Esophagus muscularis mucosa (tissue), 4 donors: Measurements from ENCODE around the gene NUP85. TPM values are rescaled to one million over a fixed set of nuclear protein-coding genes. Genes with fewer than 3 reads are reported as not detected.

Source experiments
- DNase-seq: peaks from one replicate; pipeline ENCODE4 v3.0.0-alpha.2; 2017; ENCODE audit errors: extremely low spot score
- H3K27ac ChIP-seq, 4 donors: fragments of 200-600 bp; sonication (generic); replicated peaks in 1 of 4; 1 replicate in 3 of 4; 2 replicates in 1 of 4; pipeline ENCODE4 v1.5.1; 2016 to 2019; ENCODE audit warnings: mild to moderate bottlenecking in 1 of 4
- H3K27me3 ChIP-seq, 4 donors: fragments of 200-600 bp; sonication (generic); one replicate each; pipeline versions ENCODE4 v1.5.1 to v1.6.0; 2016 to 2019
- H3K36me3 ChIP-seq, 4 donors: fragments of 200-600 bp; sonication (generic); one replicate each; pipeline ENCODE4 v1.5.1; 2016 to 2019
- H3K4me1 ChIP-seq, 4 donors: fragments of 200-600 bp; sonication (generic); one replicate each; pipeline ENCODE4 v1.5.1; 2016 to 2019
- H3K4me3 ChIP-seq, 4 donors: fragments of 200-600 bp; sonication (generic); 1 replicate in 2 of 4; 2 replicates in 2 of 4; pipeline ENCODE4 v1.5.1; 2016 to 2019; ENCODE audit warnings: mild to moderate bottlenecking in 4 of 4, moderate library complexity in 1 of 4
- H3K9me3 ChIP-seq, 4 donors: fragments of 200-600 bp; sonication (generic); 1 replicate in 3 of 4; 2 replicates in 1 of 4; pipeline ENCODE4 v1.5.1; 2016 to 2019
- CTCF ChIP-seq, 3 experiments: fragments of 200-600 bp in 2 of 3; fragments of 450-650 bp in 1 of 3; sonication (generic) in 2 of 3; IDR thresholded peaks; one replicate each; pipeline ENCODE4 v1.5.1; 2017 to 2019; ENCODE audit warnings: antibody characterized with exemption in 3 of 3, mild to moderate bottlenecking in 2 of 3, moderate library complexity in 1 of 3
- EP300 ChIP-seq: sonication (generic); formaldehyde crosslinking; IDR thresholded peaks from one replicate; pipeline ENCODE4 v1.6.1; 2017; ENCODE audit warnings: antibody characterized with exemption
- POLR2A ChIP-seq: fragments of 450-650 bp; IDR thresholded peaks from one replicate; pipeline ENCODE4 v1.6.1; 2017; ENCODE audit warnings: antibody characterized with exemption, moderate library complexity, mild to moderate bottlenecking, low read depth
- POLR2AphosphoS5 ChIP-seq, 2 donors: sonication (generic); formaldehyde crosslinking; IDR thresholded peaks; one replicate each; pipeline ENCODE4 v1.6.1; 2017; ENCODE audit warnings: antibody characterized with exemption in 2 of 2
- WGBS: methylation state at CpG from one replicate; pipeline ENCODE4 v1.1.5; 2018; 5-methylcytosine and 5-hydroxymethylcytosine counted together
- intact Hi-C: fragments of 100-400 bp; cut with DNase I; formaldehyde crosslinking; loops from one replicate; pipeline ENCODE4 v1.15.1; 2023
- total RNA-seq, 4 donors: library from RNA; depleted of rRNA; stranded (reverse); fragments of >200 nt; gene quantifications; one replicate each; pipeline versions ENCODE4 v1.1.0 to v1.2.1, GENCODE V29; 2016

Gene NUP85
- total RNA-seq, 4 donors from 2014 or later: 20.4 to 32.4 (median 23.3) TPM

- peaks cover 25 to 43% (median 39%) of the 10 kb centered on the region in 4 donors for H3K36me3 ChIP-seq
- H3K9me3 ChIP-seq: no peaks in the 10 kb centered on the region
- H3K4me1 ChIP-seq: peaks cover 29 to 47% (median 38%) of the 10 kb centered on the region in 4 donors
- H3K27me3 ChIP-seq: no peaks in the 10 kb centered on the region
- WGBS: under 1% methylated on average over 19 of the region's 23 CpGs
- peak overlapping the region; percentile 87 to 97 (median 92) for H3K27ac ChIP-seq
- intact Hi-C loops: no loop called here
- no peak for DNase-seq
- TF ChIP-seq CTCF (IDR thresholded peaks at IDR 0.05) (no peak), EP300 (no peak), POLR2AphosphoS5 (IDR thresholded peaks at IDR 0.05) (no peak), POLR2A (no peak)
- H3K4me3 ChIP-seq: peak overlapping the region; percentile 78 to 95 (median 88)
Measured at GRCh38 chr17:75262112-75262606, 56.7 kb downstream of the NUP85 start.

- Histone ChIP-seq H3K9me3 (no peaks in the 10 kb centered on the region), H3K27me3 (no peaks in the 10 kb centered on the region), H3K36me3 (peaks cover 25 to 49% (median 42%) of the 10 kb centered on the region in 4 donors), H3K27ac (no peak overlapping the region), H3K4me1 (peaks cover 29 to 54% (median 40%) of the 10 kb centered on the region in 4 donors), H3K4me3 (peak overlapping the region in 1 of 4 donors; percentile 78)
- DNase-seq: no peak
- 89% methylated on average over 4 of the region's 4 CpGs for WGBS
- intact Hi-C loops: no loop called here
- no peak for TF ChIP-seq POLR2A
- no peak for TF ChIP-seq CTCF (IDR thresholded peaks at IDR 0.05)
- TF ChIP-seq EP300: no peak
- no peak for TF ChIP-seq POLR2AphosphoS5 (IDR thresholded peaks at IDR 0.05)
Measured at GRCh38 chr17:75263055-75263454, 57.6 kb downstream of the NUP85 start.

GRCh38 chr17:75265614-75266315, 60.3 kb downstream of the NUP85 start:
- 93% methylated on average over 14 of the region's 17 CpGs for WGBS
- no peak for DNase-seq
- H3K4me3 ChIP-seq: no peak overlapping the region
- TF ChIP-seq POLR2A: no peak
- no peak for TF ChIP-seq POLR2AphosphoS5 (IDR thresholded peaks at IDR 0.05)
- no peak for TF ChIP-seq EP300
- TF ChIP-seq CTCF (IDR thresholded peaks at IDR 0.05): no peak
- intact Hi-C loops: no loop called here
- H3K36me3 ChIP-seq: peaks cover 25 to 49% (median 42%) of the 10 kb centered on the region in 4 donors
- peaks cover 18 to 43% (median 33%) of the 10 kb centered on the region in 4 donors for H3K4me1 ChIP-seq
- H3K27ac ChIP-seq: no peak overlapping the region
- H3K9me3 ChIP-seq: no peaks in the 10 kb centered on the region
- H3K27me3 ChIP-seq: no peaks in the 10 kb centered on the region

GRCh38 chr17:75266316-75267152, 61.1 kb downstream of the NUP85 start:
- no peak for DNase-seq
- intact Hi-C loops: no loop called here
- 85% methylated on average over 12 of the region's 13 CpGs for WGBS

GRCh38 chr17:75267153-75267410, 61.6 kb downstream of the NUP85 start:
- intact Hi-C loops: no loop called here
- no peak overlapping the region for H3K27ac ChIP-seq
- no peak overlapping the region for H3K4me3 ChIP-seq
- TF ChIP-seq POLR2AphosphoS5 (IDR thresholded peaks at IDR 0.05) (no peak), EP300 (no peak), CTCF (IDR thresholded peaks at IDR 0.05) (no peak), POLR2A (no peak)
- no peak for DNase-seq
- H3K9me3 ChIP-seq: no peaks in the 10 kb centered on the region
- H3K36me3 ChIP-seq: peaks cover 25 to 49% (median 42%) of the 10 kb centered on the region in 4 donors
- WGBS: 45% methylated on average over 2 of the region's 2 CpGs
- peaks cover 0 to 4% (median 0%) of the 10 kb centered on the region in 4 donors for H3K27me3 ChIP-seq
- H3K4me1 ChIP-seq: peaks cover 22 to 49% (median 38%) of the 10 kb centered on the region in 4 donors

More at GRCh38 chr17:75266316-75267152, 61.1 kb downstream of the NUP85 start:
- peaks cover 18 to 43% (median 34%) of the 10 kb centered on the region in 4 donors for H3K4me1 ChIP-seq
- H3K36me3 ChIP-seq: peaks cover 25 to 49% (median 42%) of the 10 kb centered on the region in 4 donors
- no peak overlapping the region for H3K27ac ChIP-seq
- no peak for TF ChIP-seq EP300
- no peak for TF ChIP-seq POLR2A
- TF ChIP-seq POLR2AphosphoS5 (IDR thresholded peaks at IDR 0.05): no peak
- H3K27me3 ChIP-seq: peaks cover 0 to 3% (median 0%) of the 10 kb centered on the region in 4 donors
- no peak overlapping the region for H3K4me3 ChIP-seq
- H3K9me3 ChIP-seq: no peaks in the 10 kb centered on the region
